ENCODE measurements around the gene RABAC1. TPM values are rescaled to one million over a fixed set of nuclear protein-coding genes. Genes with fewer than 3 reads are reported as not detected.
A peak's percentile ranks its signal among the peaks of the same experiment; 100 is the strongest.
"Not testable (repeated sequence)": the region's sequence is repeated elsewhere in the genome, so short reads cannot be mapped to it uniquely, and the experiment has no call there.

The RABAC1 gene
- total and polyA plus RNA-seq, 11 donors, result 43.2 to 217 (median 87.6) TPM

DNA sequence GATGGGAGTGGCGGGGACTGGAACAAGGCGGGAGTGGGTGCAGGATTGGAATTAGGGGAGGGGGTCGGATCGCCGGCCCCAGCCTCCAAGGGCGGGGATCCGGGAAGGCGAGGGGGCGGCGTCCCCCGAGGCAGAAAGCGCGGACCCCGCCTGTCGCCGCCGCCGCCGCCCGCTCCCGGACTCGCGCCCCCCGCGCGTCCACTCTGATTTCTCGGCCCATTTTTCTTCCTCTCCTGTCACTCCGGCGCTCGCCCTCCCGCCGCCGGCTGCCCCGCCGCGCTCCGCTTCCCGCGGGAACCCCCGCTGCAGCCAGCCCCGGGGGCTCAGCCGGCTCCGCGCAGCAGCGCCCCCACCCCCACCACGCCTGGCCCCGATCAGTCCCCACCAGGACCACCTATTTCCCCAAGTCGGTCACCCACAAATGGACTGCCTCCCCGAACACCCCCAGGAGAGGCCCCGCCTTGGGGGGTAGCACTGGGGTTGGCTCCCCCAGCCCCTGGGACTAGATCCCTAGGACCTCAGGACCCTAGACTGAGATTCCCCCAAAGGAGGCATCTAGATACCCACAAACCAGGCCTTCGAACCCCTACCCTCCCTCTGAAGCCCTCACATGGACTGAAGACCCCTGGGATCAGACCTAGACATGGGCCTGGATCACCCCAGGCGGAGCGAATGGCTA lies 18.3 kb downstream of the RABAC1 start:
- Histone ChIP-seq H3K4me3 (peak overlapping the region; percentile 22 to 60 (median 53)), H3K4me1 (peaks cover 0 to 17% (median 3%) of the 10 kb centered on the region in 12 donors), H3K27me3 (peaks cover 8 to 40% (median 20%) of the 10 kb centered on the region in 9 donors), H3K9me3 (no peaks in the 10 kb centered on the region), H3K27ac (peak overlapping the region in 1 of 12 donors; percentile 2), H3K36me3 (no peaks in the 10 kb centered on the region)
- ATAC-seq, result no peak
- DNase-seq, result no peak
- TF ChIP-seq, protein P1, sequence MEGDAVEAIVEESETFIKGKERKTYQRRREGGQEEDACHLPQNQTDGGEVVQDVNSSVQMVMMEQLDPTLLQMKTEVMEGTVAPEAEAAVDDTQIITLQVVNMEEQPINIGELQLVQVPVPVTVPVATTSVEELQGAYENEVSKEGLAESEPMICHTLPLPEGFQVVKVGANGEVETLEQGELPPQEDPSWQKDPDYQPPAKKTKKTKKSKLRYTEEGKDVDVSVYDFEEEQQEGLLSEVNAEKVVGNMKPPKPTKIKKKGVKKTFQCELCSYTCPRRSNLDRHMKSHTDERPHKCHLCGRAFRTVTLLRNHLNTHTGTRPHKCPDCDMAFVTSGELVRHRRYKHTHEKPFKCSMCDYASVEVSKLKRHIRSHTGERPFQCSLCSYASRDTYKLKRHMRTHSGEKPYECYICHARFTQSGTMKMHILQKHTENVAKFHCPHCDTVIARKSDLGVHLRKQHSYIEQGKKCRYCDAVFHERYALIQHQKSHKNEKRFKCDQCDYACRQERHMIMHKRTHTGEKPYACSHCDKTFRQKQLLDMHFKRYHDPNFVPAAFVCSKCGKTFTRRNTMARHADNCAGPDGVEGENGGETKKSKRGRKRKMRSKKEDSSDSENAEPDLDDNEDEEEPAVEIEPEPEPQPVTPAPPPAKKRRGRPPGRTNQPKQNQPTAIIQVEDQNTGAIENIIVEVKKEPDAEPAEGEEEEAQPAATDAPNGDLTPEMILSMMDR (IDR thresholded peaks at IDR 0.05), result no peak
- TF ChIP-seq POLR2A (IDR thresholded peaks at IDR 0.05), result no peak
- intact Hi-C loops (cut with DNase I), result loop anchor here in 1 of 10 donors (5.0 kb wide), 1 partner anchor 49 kb away; no protein-coding TSS in a partner anchor
- 8 to 10% (median 9%) methylated on average over 49 to 53 of the region's 53 CpGs for WGBS, 4 donors

DNA sequence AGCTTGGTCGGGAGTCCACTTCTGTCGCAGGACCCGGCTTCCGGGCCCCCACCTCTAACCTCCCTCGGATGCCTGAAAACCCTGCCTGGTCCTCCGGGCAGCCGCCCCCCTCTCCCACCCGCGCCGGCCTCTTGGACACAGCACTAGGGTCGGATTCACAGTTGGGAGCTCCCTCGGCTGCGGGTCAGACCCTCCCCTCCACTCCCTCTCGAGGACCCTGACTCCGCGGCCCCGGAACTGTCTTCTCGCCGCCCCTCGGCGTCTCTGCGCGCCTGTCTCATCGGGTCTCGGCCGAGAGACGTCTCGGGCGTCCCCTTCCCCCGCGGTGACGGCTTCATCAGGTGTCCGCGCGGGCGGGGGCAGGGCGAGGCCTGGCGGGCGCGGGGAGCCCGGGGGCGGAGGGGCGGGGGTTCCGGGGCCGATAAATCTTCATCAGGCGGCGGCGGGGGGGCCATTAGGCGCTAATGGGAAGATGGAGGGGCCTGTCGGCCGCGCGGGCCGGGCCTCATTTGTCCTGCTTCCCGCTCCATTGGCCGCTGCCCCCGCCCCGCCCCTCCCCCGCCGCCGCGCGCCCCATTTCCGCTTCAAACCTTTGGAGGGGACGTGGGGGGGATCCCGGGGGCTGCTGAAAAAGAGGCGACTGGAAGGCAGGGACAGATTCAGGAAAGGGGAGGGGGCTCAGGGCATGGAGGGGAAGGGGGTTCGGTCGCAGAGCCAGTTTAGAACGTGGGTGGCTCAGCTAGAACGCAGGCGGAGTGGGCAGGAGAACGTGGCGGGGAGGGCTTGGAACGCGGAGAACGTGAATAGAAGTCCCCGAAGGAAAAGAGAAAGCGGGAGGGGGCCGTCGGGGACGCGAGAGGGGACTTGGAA lies 19.0 kb downstream of the RABAC1 start:
- WGBS, 4 donors, result 1 to 2% (median 1%) methylated on average over 43 to 83 of the region's 83 CpGs
- Histone ChIP-seq H3K4me1 (peaks cover 0 to 17% (median 3%) of the 10 kb centered on the region in 12 donors), H3K27me3 (peaks cover 8 to 48% (median 28%) of the 10 kb centered on the region in 9 donors), H3K4me3 (peak overlapping the region; percentile 22 to 60 (median 53)), H3K36me3 (no peaks in the 10 kb centered on the region), H3K27ac (peak overlapping the region in 1 of 12 donors; percentile 2), H3K9me3 (no peaks in the 10 kb centered on the region)
- TF ChIP-seq POLR2A (IDR thresholded peaks at IDR 0.05), result no peak
- TF ChIP-seq, protein P1 (IDR thresholded peaks at IDR 0.05), result no peak
- intact Hi-C loops (cut with DNase I), result loop anchor here in 2 of 10 donors (5.0 kb wide), 2 partner anchors 48 to 68 kb away; no protein-coding TSS in a partner anchor
- ATAC-seq (peak in 1 of 4 donors; percentile 43), DNase-seq (peak in 1 of 5 donors; percentile 54)

DNA sequence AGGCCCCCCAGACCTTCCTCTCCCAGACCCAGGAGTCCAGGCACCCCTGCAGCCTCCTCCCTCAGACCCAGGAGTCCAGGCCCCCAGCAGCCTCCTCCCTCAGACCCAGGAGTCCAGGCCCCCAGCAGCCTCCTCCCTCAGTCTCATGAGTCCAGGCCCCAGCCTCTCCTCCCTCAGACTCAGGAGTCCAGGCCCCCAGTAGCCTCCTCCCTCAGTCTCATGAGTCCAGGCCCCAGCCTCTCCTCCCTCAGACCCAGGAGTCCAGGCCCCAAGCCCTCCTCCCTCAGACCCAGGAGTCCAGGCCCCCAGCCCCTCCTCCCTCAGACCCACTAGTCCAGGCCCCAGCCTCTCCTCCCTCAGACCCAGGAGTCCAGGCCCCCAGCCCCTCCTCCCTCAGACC lies 19.9 kb downstream of the RABAC1 start:
- H3K4me3 ChIP-seq, H3K9me3 ChIP-seq, ATAC-seq, H3K36me3 ChIP-seq, H3K27ac ChIP-seq, DNase-seq: not testable (repeated sequence)
- Histone ChIP-seq H3K27me3 (peaks cover 8 to 56% (median 30%) of the 10 kb centered on the region in 9 donors), H3K4me1 (peaks cover 0 to 17% (median 3%) of the 10 kb centered on the region in 12 donors)
- intact Hi-C loops (cut with DNase I), result loop anchor here in 2 of 10 donors (5.0 kb wide), 1 partner anchor 67 kb away; no protein-coding TSS in a partner anchor

DNA sequence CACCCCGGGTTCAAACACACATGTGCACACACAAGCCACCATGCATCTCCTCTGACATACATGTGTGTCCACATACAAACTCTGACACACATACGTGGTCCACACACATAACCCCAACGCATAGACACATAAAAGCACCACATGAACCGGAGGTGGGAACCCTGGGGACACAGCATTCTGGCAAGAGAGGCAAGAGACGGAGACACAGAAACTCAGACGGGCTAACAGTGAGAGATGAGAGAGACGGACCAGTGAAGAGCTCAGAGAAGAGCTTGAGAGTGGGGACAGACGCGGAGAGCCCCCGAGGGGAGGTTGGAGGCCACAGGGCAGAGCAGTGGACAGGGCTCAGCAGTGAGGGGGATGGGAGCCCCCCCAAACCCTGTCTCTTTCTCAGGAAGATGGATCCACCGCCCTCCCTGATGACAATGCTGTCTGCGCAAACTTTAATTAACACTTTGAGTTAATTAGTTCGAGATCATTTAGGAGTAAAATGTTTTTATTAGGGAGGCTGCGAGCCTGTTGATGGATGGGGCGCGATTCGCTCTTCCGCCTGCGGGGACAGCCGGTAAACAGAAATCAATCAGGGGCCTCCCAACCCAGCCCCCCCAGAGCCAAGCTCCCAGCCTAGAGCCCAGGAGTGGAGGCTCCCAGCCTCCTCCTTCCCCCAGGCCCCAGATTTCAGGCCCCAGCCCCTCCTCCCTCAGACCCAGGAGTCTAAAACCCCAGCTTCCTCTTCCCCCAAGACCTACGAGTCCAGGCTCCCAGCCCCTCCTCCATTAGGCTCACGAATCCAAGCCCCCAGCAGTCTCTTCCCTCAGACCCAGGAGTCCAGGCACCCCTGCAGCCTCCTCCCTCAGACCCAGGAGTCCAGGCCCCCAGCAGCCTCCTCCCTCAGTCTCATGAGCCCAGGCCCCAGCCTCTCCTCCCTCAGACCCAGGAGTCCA lies 21.3 kb downstream of the RABAC1 start:
- Histone ChIP-seq H3K27me3 (peaks cover 8 to 70% (median 42%) of the 10 kb centered on the region in 9 donors), H3K27ac (no peak overlapping the region), H3K4me3 (no peak overlapping the region), H3K4me1 (peaks cover 0 to 17% (median 3%) of the 10 kb centered on the region in 12 donors), H3K9me3 (no peaks in the 10 kb centered on the region), H3K36me3 (no peaks in the 10 kb centered on the region)
- no peak for DNase-seq
- WGBS, 4 donors, result 48 to 58% (median 49%) methylated on average over 22 of the region's 22 CpGs
- no peak for TF ChIP-seq POLR2A (IDR thresholded peaks at IDR 0.05)
- TF ChIP-seq, protein P1 (IDR thresholded peaks at IDR 0.05), result no peak
- intact Hi-C loops (cut with DNase I), result loop anchor here in 2 of 10 donors (5.0 kb wide), 1 partner anchor 65 kb away; no protein-coding TSS in a partner anchor
- ATAC-seq, result no peak

Data from heart left ventricle (tissue), 16 donors.